GM18870 (cell line): ENCODE results near the gene DAPK3.
"Not testable (repeated sequence)": the region's sequence is repeated elsewhere in the genome, so short reads cannot be mapped to it uniquely, and the experiment has no call there.

Experiments used
- ATAC-seq: cut with Tn5 transposase; IDR thresholded peaks from one replicate; pipeline ENCODE4 v1.9.1; 2021; ENCODE audit warnings: moderate library complexity; ENCODE audit not compliant: unreplicated experiment

DAPK3 gene

DNA sequence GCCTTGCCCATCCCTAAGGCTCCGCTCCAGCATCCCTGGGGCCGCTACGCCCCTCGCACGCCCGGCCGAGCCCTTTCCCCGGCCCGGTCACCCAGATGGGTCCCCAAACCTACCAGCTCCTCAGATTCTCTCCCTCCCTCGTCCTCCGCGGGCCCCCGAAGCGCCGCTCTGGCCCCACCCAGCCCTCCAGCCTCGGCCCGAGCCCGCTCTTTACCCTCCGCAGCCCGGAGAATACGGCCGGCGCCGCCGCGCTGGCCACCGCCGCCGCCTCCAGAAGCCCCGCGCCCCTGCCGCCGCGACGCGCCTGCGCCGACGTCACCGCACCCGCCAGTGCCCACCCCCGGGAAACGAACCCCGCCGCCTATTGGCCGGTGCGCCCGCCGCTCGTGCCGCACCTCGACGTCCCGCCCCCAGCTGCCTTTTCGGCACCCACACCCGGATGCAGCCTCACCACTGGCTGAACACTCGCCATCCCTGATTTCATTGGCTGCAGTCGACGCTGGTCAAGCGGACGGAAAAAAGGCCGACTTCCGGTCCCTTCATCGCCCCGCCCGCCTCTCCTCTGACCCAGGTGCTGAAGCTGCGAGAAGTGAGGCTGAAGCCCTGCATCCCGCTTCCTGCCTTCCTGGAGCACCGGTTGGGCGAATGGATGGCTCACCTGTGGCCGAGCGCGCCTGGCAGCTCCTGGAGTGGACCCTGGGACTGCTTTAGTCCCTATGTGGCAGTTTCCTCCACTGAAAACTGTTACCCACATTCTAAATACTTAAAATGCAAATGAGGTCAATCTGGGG, at the start of gene DAPK3:
DAPK3 (minus strand) TSS at position 292 of the 791 bp plus-strand sequence. CDS start 1,364 bp downstream, outside the sequence.
- peak; percentile 72 for ATAC-seq

DNA sequence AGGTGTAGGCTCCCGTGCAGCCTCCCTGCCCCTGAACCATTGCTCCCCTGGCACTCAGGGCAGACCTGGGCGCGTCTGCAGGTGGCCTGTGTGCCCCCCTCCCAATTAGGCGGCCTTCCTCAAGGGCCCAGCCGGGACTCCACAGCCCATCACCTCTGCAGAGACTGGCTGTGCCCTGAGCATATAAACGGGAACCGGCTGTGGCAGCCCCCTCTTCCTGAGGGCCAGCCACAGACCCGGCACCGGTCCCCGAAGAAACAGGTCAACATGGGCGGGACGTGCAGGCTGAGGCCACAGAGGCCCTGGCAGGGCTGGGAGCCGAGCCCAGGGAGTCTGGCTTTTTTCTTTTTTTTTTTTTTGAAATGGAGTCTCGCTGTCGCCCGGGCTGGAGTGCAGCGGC, 48.7 kb upstream of the DAPK3 start:
- no peak for ATAC-seq

DNA sequence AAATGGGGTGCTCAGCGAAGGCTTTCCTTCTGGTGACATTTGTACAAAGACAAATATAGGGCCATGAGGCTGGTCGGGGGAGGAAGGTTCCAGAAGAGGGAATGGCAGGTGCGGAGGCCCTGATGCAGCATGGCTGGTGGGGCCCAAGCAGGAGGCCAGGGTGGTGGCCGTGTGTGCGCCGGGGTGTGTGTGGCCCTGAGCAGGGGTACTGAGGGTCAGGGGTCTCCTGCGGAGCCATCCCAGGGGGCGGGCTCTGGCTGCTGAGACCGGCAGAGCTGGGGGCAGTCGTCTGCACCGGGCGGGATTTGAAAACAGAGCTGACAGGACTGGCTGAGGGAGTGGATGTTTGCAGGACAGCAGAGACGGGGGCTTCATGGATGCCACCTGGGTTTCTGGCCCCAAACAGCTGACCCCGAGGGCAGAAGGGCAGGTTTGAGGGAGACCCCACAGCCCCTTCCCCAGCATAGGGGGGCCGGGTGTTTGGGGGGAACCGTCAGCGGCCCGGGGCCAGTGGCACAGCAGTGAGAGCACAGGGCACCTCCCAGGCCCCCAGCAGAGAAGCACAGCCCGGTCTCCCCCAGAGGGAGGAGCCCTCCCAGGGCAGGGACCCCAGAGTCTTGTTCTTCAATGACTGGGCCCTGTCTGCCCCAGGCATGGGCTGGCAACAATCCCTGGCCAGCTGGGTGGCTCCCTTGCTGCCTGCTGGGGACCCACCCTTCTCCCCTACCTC, 48.0 kb upstream of the DAPK3 start:
- ATAC-seq = no peak

DNA sequence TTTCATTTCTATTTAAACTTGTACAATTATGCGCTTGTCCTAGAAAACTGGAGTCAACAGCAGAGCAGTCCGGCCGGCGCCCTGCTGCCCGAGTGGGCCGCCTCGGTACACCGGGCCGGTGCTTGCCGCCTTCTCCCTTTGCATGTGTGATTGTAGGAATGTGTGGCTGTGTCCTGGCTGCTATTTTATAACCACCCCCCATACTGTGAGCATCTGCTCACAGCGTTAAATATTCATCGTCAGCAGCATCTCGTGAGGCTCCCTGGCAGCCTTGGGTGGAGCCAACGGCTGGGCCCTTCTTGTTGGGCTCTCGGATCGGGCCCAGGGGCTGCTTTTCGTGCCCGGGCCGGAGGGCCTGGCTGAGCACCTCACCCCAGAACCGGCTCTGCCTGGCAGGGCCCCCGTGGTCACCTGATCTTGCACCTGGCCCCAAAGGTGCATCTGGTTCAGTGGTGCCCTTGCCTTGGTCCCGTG, 47.3 kb upstream of the DAPK3 start:
- no peak for ATAC-seq

DNA sequence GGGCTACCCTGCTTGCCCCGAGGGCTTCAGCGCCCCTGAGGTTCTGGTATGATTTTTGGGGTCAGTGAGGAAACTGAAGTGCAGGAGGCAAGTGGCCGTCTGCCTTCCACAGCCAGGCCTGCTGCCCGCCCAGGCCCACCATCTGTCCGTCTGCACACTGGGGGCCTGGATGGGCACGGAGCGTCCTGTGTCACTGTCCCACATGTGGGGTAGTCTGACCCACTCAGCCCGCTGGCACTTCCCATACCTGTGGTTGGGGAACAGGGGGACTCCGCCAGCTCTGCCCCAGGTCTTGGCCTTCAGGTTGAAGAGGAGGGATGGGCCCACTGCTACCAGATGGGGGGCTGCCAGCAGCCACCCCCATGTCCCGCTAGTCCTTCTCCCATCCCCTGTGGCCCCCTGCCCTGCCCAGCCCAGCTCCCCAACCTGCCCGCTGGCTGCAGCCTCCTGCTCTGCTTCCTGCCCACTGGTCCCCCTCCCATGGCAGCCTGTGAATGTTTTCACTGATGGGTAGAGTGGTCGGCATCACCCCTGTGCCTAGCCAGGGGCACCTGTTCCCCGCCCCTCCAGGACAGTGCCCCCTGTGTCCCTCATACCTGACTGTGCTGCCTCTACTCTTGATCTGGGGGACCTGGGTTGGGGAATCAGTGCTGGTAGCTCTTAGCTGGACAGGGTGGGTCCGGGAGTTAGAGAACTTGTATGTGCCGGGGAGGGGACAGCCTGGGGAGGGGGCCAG, 46.2 kb upstream of the DAPK3 start:
- no peak for ATAC-seq

DNA sequence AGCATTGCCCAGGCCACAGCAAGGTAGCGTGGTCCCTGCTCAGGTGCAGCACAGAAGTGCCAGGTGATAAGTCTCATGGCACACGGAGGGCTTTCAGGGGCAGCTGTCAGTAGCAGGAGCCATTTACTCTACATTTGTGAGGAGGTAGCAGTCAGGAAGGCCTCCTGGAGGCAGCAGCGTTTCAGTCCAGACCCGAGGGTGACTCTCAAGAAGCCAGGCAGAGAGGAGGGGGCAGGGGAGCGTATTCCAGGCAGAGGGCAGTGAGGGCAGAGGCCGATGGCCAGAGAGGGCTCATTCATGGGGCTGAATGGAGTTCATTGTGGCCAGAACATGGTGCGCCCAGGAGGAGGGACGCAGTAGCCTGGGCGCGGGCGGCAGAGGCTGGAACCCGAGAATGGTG, 45.6 kb upstream of the DAPK3 start:
- no peak for ATAC-seq

DNA sequence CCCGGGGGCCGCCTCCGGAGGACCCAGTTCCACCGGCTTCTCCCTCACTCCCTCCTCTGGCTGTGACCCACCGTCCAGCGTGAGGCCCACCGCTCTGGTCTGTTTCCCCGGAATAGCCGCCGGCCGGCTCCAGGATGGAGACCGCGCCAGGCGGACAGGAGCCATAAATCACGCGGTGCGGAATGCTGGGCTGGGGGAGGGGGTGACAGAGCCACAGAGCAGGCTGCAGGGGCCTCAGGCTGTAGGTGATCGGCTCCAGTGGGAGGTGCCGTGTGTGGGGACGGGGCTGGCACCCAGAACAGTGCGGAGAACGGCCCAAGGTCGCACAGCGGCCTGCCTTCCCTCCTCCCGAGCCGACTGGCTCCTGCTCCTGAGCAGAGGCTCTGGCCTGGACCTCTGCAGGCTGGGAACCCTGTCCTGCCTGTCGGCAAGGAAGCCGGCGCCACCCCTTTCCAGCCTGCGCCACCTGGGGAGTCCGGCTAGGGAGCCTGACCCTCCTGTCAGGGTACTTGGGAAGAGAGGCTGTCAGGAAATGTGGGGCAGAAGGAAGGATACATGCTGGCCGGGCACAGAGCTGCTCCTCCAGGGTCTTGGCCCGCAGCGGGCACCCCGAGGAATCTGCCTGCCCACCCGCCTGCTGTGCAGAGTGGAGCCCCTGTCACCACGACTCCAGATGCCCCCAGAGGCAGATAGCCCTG, 45.0 kb upstream of the DAPK3 start:
- ATAC-seq = no peak

DNA sequence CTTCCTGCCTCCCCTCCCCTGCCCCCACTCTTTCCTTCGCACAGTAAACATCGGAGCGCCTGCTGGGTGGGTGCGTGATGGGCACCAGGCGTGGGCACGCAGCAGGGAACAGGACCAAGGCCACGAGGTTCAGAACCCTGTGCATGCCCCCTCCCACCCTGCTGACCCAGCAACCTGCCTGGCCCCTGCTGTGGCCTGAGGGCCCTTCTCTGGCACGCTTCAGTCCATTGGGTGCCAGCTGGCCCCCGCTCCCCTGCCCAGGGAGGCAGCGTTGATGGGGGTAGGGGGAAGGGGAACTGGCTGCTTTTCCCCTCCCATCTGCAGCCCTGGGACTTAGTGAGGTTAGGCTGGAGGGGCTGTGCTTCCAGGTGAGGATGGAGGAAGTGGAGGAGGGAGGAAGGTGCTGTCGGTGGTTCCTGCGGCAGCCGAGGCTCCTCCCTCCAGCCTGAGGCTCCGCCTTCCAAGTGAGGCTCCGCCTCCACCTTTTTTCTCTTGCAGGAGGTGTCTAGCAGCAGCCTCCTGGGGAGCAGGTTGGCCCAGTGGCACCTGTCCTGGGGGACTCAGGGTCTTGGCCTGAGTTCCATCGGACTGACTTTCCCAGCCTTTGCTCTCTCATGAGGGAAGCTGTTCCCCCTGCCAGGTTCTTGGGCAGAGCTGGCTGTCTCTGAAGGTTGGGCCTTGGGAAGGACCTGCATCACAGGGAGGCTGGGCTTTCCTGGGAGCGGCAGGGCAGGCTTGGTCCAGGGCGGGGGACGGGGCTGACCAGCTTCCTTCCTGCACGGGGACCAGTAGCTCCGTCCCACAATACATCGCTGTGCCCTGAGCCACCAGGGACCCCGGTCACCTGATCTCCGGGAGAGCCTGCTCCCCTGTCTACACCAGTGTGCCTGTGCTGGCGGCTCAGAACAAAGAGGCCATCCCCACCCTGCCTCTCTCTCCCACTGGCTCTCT, 43.9 kb upstream of the DAPK3 start:
- no peak for ATAC-seq

DNA sequence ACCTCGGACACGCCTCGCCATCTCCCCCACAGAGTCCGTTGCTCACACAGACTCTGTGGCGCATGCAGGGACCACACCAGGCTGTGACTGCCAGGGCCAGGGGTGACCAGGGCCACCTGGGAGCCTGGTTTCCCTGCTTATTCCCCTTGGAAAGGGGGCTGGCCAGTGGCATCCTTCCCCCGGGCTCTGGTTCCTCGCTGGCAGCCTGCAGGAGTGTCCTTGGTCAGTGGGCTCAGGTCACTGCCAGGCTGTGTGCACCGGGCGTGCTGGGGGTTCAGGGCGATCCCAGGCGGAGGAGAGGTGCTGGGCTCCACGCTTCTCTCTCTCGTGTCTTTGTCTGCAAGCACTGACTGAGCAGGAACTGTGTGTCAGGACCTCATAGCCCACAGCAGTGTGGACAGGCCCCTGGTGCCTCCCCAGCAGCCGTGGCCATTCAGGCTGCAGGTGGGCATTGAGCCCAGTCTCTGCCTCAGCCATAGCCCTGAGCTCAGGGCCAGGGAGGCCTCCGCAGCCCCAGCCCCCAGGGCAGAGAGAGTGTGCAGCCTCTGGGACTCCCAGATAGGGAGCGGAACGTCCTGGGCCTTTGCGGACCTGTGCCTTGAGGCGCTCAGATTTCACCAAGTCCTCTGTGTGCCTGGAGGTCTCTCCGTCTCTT, 43.1 kb upstream of the DAPK3 start:
- ATAC-seq = no peak

DNA sequence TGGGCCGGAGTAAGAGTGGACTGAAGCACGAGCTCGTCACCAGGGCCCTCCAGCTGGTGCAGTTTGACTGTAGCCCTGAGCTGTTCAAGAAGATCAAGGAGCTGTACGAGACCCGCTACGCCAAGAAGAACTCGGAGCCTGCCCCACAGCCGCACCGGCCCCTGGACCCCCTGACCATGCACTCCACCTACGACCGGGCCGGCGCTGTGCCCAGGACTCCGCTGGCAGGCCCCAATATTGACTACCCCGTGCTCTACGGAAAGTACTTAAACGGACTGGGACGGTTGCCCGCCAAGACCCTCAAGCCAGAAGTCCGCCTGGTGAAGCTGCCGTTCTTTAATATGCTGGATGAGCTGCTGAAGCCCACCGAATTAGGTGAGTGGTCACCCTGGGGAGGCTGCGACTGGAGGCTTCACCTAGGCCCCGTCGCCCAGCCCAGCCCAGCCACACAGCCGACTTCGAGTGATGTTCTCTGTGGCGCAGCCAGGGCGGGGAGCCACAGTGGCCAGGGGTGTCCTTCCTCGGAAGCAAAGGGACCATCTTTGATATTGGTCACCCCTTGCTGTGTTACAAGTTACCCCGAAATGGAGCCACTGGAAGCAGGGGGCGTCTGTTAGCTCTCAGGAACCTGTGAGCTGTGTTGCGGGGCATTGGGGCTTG, 42.2 kb upstream of the DAPK3 start:
- ATAC-seq = no peak

DNA sequence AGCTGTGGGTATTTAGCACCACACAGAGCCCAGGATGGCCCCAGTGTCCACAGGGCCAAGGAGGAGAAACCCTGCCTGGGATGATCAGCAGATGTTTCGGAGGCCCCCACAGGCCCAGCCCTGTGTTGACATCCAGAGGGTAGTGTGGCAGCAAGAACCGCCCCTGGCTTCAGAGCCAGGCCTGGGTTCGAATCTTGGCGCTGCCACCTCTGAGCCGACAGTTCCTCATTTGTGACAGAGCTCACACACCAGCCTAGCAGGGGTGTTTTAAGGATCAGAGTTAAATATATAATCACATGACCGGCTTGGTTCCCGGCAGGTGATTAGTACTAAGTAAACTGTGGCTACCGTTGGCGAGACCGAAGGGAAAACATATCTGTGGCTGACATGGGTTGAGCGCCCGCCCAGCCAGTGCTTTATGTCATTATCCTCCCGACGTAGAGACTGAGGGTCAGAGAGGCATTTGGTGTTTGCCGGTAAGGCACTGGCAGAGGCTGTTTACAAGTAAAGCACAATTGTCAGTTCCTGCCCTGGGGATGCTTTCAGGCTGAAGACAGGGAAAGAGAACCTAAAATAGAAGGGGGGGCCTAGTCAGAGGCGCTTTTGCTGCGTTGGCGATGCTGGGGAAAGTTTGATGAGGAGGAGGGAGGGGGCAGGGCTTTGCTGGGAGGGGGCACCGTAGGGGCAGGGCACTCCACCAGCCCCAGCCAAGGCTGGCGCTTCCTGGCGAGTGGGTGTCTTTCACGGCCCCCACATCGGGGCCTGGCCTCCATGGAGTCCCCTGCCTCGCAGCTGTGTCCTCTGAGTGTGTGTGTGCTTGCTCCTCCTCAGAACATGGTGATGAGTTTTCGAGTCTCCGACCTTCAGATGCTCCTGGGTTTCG, 41.4 kb upstream of the DAPK3 start:
- no peak for ATAC-seq

DNA sequence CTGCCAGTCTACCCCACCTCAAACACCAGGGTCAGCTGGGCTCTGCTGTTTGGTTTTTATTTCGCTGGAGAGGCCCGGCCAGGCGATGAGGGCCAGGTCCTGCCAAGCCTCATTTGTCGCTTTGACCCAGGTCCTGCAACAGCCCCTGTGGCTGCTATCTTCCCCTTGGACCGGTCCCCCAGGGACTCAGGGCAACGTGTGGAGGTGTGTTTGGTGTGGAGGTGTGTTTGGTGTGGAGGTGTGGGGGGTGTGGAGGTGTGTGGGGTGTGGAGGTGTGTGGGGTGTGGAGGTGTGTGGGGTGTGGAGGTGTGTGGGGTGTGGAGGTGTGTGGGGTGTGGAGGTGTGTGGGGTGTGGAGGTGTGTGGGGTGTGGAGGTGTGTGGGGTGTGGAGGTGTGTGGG, 40.5 kb upstream of the DAPK3 start:
- not testable (repeated sequence) for ATAC-seq

DNA sequence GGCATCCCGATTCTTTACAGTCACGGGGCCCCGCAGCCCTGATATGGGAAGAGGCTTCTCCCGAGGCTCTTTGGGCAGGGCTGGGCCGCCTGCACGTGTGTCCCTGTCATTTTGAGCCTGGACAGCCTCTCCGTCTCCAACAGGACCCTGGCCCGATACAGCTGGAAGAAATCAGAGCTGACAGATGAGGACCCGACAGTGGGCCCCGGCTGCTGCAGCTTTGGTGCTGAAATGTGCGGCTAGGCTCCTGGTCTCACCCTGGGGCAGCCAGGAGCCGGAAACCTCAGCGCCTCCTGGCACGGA, 39.9 kb upstream of the DAPK3 start:
- ATAC-seq = no peak

DNA sequence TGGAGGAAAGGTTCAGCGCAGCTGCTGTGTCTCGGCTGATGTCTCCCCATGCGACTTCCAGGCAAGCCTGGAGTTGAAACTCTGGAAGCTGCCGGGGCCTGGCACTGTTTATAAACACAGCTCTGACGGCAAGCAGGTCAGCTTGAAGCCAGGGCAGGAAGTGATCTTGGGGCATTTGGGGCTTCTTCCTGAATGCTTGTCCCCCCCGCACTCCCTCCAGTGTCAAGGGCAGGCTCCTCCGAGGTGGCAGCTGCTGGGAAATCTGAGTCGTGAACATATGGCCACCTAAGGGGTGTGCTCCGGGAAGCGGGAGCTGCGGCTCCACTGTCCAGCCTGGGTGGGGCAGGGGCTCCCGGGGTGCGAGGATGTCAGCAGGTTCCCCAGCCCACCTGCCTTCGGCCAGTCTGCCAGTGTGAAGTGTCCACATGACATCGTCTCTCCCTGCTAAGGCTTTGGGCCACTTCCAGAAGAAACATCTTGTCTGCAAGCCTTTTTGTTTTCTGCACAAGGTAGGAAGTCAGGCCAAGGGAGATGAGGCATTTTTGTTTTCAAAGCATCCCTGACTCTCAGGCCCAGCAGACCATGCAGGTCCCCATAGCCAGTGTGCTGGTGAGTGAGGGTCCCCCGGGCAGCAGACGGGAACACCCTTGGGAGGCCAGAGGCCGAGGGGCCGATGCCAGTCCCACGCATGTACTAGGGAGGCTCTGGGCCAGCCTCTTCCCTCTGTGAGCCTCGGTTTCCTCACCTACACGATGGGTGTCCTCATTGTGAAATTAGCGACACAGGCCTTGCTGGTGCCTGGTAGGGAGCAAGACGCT, 39.3 kb upstream of the DAPK3 start:
- no peak for ATAC-seq

DNA sequence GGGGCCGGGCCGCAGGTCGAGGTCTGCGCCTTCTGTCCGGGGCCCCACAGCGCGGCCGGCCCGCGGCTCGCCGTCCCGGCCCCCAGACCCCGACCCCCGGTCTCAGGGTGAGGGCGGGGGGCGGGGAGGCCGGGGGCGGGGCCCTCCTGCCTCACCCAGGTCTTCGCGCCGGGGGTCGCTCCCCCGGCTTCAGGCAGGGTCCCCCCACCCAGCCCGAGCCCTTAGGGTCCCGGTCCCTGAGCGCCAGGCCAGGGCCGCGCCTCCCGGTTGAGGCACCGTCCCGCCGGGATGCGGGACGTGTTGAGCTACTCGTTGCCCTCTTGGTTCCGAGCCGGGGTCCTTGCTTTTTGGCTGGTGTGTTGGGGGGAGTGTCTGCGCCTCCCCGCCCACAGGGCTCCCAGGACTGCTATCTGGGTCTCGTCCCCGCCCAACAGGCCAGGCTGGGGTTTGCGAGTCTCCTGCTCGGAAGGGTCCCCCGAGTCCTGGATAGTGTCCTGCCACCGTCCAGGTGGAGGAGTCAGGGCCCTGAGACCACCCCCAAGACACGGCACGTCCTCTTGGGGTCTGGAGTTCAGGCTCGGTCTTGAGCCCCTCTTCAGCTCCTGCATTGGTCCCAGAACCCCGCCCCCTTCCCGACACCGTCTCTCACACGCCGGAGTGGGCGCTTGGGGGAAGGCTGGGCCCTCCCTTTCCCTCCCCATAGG, 37.1 kb upstream of the DAPK3 start:
- ATAC-seq = peak; percentile 21

DNA sequence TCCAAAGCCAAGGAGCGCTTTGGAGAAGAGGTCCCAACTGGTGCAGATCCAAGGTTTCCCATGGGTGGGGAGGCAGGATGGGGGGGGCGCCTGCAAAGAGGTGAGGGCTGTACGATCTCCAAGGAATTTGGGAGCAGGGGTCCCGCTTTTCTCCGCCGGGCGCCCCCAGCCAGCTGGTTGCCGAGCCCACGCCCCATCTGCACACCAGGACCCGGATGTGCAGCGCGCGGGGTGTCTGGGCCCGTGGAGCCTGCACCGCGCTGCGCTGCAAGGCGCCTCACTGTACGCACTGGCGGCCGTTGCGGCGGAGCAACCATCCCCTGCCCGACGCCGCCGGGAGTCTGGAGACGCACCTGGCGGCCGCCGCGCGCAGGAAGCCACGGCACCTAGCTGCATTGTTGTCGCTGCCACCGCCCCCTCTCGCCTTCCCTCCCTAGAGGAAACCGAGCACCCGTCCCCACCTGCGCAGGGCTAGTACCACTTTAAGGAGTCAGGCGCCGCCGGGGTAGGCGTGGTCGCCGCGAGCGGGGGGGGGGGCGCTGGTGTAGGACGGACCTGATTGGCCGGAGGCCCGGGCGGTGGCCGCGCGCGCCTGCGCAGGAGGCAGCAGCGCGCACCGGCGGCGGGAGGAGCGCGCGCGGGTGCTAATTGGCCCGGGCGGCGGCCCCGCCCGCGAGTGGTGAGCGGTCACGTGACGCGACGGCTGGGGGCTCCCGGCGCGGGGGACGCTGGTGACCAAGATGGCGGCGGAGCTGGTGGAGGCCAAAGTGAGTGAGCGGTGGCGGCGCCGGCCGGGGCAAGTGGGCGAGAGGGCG, 36.3 kb upstream of the DAPK3 start, which contains the start of gene PIAS4:
PIAS4 (plus strand) TSS at position 716 of the 815 bp plus-strand sequence; CDS start at position 741, 25 bp downstream.
- peak; percentile 56 for ATAC-seq
